ENCODE results near the gene SCGB1D2. TPM values are rescaled to one million over a fixed set of nuclear protein-coding genes. Genes with fewer than 3 reads are reported as not detected.

The SCGB1D2 gene
- total and polyA plus RNA-seq, 2 of the 4 experiments (the other 2 are of a cell fraction) = not detected

- no peak overlapping the region for H2BK20ac ChIP-seq (ENCODE audit: low read depth, low read length)
- H3K9ac ChIP-seq (ENCODE audit: low read depth, low read length) = no peak overlapping the region
- no peak overlapping the region for H2BK15ac ChIP-seq (ENCODE audit: low read depth, low read length)
- no peak overlapping the region for H2AK9ac ChIP-seq (replicated peaks; ENCODE audit: low read depth, low read length, poor library complexity)
- TF ChIP-seq ELK1 (IDR thresholded peaks at IDR 0.05; ENCODE audit: borderline replicate concordance, low read depth, low read length) = no peak
- TF ChIP-seq RAD21 (IDR thresholded peaks at IDR 0.05; ENCODE audit: low read length) = no peak
- TF ChIP-seq MXI1 (IDR thresholded peaks at IDR 0.05; ENCODE audit: borderline replicate concordance, low read depth, low read length) = no peak
- no peak for TF ChIP-seq BHLHE40 (IDR thresholded peaks at IDR 0.05; ENCODE audit: low read depth, low read length)
- TF ChIP-seq USF2 (IDR thresholded peaks at IDR 0.05; ENCODE audit: low read depth, low read length) = no peak
- no peak for TF ChIP-seq SMC3 (IDR thresholded peaks at IDR 0.05; ENCODE audit: low read depth, low read length)
- TF ChIP-seq MAZ (IDR thresholded peaks at IDR 0.05; ENCODE audit: borderline replicate concordance, low read depth, low read length) = no peak
- no peak for TF ChIP-seq POLR2A (IDR thresholded peaks at IDR 0.05; ENCODE audit: low read depth, low read length)
- no peak for TF ChIP-seq RCOR1 (IDR thresholded peaks at IDR 0.05; ENCODE audit: insufficient replicate concordance, low read length)
- no peak for TF ChIP-seq RFX5 (IDR thresholded peaks at IDR 0.05; ENCODE audit: low read depth, low read length)
- TF ChIP-seq NFE2L2 (IDR thresholded peaks at IDR 0.05; ENCODE audit: low read depth, low read length) = no peak
- TF ChIP-seq CEBPB (IDR thresholded peaks at IDR 0.05; ENCODE audit: low read depth, low read length) = no peak
- no peak for TF ChIP-seq CHD1 (IDR thresholded peaks at IDR 0.05; ENCODE audit: low read depth, low read length)
- TF ChIP-seq MAFK (IDR thresholded peaks at IDR 0.05; ENCODE audit: low read depth, low read length) = no peak
- no peak for TF ChIP-seq CTCF (conservative IDR thresholded peaks at IDR 0.05; ENCODE audit: low read depth, low read length)
- no peak for TF ChIP-seq FOS (IDR thresholded peaks at IDR 0.05; ENCODE audit: low read depth, low read length)
- no peaks in the 10 kb centered on the region for H3K4me1 ChIP-seq (ENCODE audit: control insufficient read depth, insufficient read depth, low read length)
- dilution Hi-C loops (cut with HindIII; ENCODE audit: low sequenced_read_pairs, unreplicated experiment) (no loop called here), in situ Hi-C loops (cut with MboI; ENCODE audit: low sequenced_read_pairs) (loop anchor here (10.0 kb wide), 1 partner anchor 57 kb away; no protein-coding TSS in a partner anchor), intact Hi-C loops (cut with micrococcal nuclease) (no loop called here)
- H3K23ac ChIP-seq (ENCODE audit: low read depth, low read length) = no peak overlapping the region
- no peaks in the 10 kb centered on the region for H4K20me1 ChIP-seq (ENCODE audit: insufficient read depth, low read length)
- no peak overlapping the region for H2AFZ ChIP-seq (replicated peaks; ENCODE audit: low read length, poor library complexity)
- peaks cover 11% of the 10 kb centered on the region for H3K9me3 ChIP-seq (ENCODE audit: control insufficient read depth, insufficient read depth, low read length)
- no TSS peak for BruUV-seq (replicated peaks)
- H2BK120ac ChIP-seq (ENCODE audit: low read depth, low read length) = no peak overlapping the region
- no CpG with 5 or more reads among the region's 3 CpGs for WGBS, 2 experiments (ENCODE audit: extremely low coverage in 2 of 2, insufficient read length in 1 of 2)
- H3K27me3 ChIP-seq (ENCODE audit: control insufficient read depth, insufficient read depth, low read length) = no peaks in the 10 kb centered on the region; the same call in 1 of the 2 replicates
- no peak overlapping the region for H2AK5ac ChIP-seq (ENCODE audit: low read depth, low read length)
- H4K8ac ChIP-seq (ENCODE audit: low read depth in 2 of 2, low read length in 2 of 2) = no peak overlapping the region
- no peak overlapping the region for H4K91ac ChIP-seq (ENCODE audit: insufficient read depth, low read depth, low read length)
- H3K27ac ChIP-seq (ENCODE audit: insufficient read depth, low read length) = no peak overlapping the region
- H3K9me1 ChIP-seq (ENCODE audit: insufficient read depth, low read length) = no peaks in the 10 kb centered on the region
- H3K18ac ChIP-seq (ENCODE audit: low read depth, low read length) = no peak overlapping the region
- H3K4ac ChIP-seq (ENCODE audit: low read depth, low read length) = no peak overlapping the region
- H4K5ac ChIP-seq (ENCODE audit: low read depth, low read length) = no peak overlapping the region
- POLR2A ChIA-PET (ENCODE audit: unreplicated experiment) = no interaction called here
- H3K79me1 ChIP-seq (ENCODE audit: low read depth in 1 of 2, low read length in 2 of 2) = no peaks in the 10 kb centered on the region
- no peak for DNase-seq
- H3K56ac ChIP-seq (ENCODE audit: extremely low read depth, insufficient read depth, low read length) = no peak overlapping the region
- H3K36me3 ChIP-seq (ENCODE audit: control insufficient read depth, insufficient read depth, low read length) = no peaks in the 10 kb centered on the region
- CTCF ChIA-PET = interaction anchor here (0.6 kb wide), 1 partner anchor 35 kb away, joined by 5 read pairs; no protein-coding TSS in a partner anchor
- H3K4me3 ChIP-seq (ENCODE audit: insufficient read depth, low read depth, low read length) = no peak overlapping the region
- ATAC-seq (ENCODE audit: low read depth) = no peak
- no peak overlapping the region for H3K4me2 ChIP-seq (ENCODE audit: low read depth, low read length)
- H3K14ac ChIP-seq (replicated peaks; ENCODE audit: low read depth, low read length) = no peak overlapping the region
- H2BK5ac ChIP-seq (ENCODE audit: low read depth, low read length, poor library complexity, severe bottlenecking) = no peak overlapping the region
These were observed 20.5 kb upstream of the SCGB1D2 start for GRCh38 chr11:62221498-62221897.

Data from IMR-90 (cell line).